NCI-H1092 treated with DMSO at 0.1 percent for 48 hours (cell line): ENCODE measurements around the gene ZNF574.

ENCODE experiments used
- DNase-seq: peaks from one replicate; lab custom pipeline; 2025; lab: John Stamatoyannopoulos, UW

The ZNF574 gene

DNA sequence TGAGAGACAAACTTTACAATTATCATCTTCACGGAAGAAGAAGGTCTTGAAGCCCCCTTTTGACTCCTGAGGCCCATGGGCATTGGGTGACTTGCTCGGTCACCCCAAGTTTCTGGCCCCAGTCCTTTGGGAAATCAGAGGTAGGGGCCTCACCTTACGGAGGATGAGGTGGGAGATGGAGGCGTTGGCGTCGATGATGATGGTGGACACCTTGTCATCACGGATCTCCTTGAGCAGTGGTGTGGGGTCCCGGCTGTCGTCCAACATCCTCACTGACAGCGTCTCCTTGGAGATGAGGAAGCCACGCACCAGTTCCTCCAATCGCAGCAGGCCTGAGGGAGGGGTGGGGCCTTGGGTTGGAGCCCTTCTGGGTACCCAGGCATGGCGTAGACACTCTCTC is 16.8 kb upstream of the ZNF574 start:
- no peak for DNase-seq

DNA sequence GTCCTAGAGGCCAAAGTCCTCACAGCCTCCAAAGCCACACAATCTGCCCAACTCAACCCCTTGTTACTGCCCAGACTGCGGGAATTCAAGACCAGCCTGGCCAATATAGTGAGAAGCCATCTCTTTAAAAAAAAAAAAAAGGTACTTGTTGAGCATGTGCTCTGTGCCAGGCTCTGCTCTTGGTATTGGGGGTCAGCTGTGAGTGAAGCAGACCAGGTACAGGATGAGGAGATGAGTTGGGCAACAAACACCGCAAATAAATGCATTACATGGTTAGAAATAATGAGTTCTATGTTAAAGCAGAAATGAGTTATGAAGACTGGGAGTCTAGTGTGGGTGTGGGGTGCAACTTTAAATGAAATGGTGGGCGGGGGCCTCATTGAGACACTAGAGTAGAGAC is 15.8 kb upstream of the ZNF574 start:
- DNase-seq, result no peak

DNA sequence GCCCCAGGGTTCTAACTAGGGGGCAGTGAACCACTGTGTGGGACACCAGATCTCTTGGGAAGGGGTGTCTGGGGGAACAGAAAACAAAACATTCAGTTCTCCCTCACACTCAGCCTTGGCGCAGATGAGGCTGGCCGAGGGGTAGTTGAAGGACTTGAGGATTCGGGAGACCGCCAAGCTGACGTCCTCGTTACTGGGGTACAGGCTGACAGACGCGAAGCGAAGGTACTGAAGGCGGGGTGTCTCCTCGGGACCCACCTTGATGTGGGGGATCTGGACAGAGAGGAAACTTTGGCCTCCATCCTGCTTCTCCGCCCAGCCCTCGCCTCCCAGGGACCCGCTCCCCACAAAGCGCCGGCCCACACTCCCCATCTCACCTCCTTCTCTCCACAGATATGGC is 13.6 kb upstream of the ZNF574 start:
- no peak for DNase-seq

DNA sequence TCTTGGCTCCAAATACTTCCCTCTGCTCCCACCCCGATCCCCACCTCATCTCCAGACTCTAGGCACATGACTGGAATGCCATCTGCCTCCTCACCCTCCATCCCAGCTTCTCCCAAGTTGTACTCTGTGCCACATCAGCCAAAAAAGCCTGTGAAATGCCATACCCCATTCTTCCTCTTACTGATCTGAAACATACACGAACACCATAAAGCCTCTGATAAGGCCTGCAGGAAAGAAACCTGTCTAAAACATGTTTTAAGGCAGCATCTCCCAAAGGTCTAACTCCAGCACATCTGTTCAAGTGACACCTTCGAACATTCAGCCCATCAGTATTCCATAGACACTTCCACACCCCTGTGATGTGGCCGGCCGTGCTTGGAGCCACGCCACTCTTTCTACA is 11.5 kb upstream of the ZNF574 start:
- DNase-seq, result no peak

DNA sequence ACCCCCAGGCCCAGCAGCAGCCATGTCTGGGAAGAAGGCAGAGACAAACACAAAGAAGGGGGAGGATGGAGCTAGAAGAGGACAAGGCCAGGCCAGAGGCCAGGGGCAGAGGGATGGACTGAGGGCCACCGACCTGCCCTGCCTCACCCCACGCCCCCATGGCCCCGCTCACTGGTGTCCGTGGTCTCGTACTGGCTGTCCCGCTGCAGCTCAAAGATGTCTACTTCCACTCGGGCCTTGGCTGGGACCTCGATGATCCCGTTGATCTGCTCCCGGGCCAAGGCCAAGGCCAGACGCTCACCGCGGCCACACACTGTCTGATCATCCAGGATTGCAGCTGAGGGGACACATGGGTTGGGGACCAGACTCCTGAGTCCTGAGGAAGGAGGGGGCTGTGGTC is 10.9 kb upstream of the ZNF574 start:
- no peak for DNase-seq

DNA sequence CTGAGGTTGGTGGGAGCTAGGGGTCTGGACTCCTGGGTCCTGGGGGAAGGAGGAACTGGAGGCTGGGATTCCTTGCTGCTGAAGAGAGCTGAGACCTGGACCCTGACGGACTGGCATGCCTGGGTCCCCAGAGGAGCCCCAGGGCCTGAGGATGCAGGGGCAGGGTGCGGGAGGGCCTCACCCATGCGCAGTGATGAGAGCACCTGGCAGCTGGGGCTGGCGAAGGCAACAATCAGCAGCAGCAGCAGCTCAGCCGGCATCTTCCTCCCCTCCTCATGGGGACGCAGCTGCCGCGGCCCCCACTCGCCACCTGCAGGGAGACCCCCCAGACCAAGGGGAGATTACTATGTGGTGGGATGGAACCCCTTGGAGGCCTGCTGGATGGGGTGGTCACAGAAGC is 10.5 kb upstream of the ZNF574 start:
- no peak for DNase-seq

DNA sequence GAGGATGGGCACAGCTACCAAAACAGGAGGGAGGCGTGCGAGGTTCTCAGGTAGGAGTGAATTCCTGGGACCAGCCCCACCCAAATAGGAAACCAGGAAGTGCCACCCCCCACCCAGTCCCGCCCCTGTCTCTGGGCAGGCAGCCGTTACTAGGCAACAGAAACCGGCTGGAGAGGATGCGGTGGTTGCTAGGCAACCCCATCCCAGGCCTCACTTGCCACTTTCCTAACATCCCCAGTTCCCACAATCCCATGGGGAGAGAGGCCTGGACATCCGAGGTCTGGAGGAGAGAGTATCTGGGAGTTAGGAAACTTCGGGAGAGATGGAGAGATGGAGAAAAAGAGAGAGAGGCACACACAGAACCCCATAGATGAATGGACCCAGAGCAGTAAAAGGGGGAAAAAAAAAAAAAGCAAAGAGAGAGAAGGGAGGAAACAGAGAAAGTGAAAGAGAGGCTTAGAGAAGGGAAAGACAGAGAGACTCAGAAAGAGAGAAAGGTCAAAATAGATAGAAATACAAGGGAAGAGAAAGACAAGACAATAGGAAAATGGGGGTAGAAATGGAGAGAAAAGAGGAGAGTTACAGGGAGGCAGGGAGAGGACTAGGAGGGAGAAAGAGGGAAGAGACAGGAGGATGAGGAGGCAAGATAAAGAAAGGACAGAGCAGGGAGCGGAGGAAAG is 9.8 kb upstream of the ZNF574 start:
- DNase-seq, result no peak

DNA sequence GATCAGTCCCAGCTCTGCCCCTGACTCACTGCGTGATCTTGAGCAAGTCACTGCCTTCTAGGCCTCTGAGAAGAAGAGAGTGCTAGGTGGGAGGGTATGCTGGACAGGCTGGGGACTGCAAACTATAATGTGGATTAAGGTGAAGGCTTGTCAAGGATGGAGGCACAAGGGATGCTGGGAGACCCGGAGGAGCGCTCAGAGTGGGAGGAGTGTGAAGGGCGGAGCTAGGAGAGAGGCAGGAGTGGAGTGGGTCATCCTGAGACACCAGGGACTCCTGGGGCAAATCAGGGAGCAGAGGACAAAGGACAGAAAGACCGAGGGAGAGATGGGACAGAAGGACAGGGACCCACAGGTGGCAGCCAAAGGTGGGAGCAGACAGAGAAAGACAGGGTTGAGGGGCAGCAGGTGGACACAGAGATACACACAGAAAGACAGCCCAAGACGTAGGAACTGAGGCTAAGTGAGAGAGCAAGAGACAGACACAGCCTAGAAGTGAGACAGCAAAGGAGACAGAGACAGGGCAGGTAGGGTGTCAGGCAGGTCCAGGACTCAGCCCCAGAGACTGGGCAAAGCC is 8.6 kb upstream of the ZNF574 start:
- DNase-seq, result no peak

DNA sequence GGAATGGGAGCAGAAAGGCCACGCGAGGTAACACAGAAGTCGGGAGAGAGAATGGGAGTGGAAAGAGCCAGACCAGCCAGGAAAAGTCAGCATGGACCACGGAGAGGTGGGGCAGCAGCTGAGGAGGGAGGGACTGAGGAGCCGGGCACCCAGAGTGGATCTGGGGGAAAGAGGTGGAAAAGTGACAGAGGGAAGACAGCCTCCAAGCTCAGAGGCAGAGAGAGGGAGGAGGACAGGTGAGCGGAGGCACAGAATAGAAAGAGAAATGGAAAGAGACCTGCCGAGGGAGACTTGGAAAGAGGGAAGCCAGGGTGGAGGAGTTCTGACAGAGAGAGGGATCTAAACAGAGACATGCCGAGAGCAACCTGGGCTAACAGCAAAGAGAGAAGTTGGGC is 7.6 kb upstream of the ZNF574 start:
- DNase-seq, result no peak

DNA sequence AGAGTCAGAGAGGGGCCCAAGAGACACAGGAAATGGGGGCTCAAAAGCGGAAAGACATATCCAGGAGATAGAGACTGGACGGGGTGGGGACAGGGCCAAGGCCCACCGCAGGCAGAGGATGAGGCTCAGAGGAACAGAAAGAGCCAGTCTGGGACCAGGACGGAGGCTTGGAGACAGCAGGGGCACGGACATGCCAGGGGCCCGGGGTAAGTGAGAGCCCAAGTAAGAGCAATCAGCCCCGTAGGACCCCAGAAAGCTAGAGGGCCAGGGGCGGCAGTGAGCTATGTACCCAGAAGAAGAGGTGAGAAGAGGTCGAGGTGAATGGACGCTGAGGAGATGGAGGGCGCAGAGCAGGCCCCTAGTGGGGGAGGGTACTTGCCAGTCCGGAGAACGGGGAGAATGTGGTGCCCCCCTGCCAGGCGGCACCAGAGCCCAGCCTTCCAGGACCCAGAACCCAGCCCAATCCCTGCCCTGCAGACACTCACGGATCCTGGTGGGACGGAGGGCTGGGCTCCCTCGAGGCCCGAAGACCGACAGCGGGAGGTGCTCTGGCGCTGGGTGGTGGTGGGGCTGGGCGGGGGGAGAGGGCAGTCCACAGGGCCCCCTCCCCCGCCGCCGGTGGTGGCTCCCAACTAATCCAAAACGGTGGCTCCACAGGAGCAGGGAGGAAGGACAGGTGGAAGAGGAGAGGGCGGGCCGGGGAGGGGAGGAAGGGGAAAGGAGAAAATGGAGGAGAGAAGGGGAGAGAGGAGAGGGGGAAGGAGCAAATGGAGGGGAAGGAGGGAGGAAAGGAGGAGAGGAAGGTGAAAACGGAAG is 7.0 kb upstream of the ZNF574 start:
- no peak for DNase-seq

DNA sequence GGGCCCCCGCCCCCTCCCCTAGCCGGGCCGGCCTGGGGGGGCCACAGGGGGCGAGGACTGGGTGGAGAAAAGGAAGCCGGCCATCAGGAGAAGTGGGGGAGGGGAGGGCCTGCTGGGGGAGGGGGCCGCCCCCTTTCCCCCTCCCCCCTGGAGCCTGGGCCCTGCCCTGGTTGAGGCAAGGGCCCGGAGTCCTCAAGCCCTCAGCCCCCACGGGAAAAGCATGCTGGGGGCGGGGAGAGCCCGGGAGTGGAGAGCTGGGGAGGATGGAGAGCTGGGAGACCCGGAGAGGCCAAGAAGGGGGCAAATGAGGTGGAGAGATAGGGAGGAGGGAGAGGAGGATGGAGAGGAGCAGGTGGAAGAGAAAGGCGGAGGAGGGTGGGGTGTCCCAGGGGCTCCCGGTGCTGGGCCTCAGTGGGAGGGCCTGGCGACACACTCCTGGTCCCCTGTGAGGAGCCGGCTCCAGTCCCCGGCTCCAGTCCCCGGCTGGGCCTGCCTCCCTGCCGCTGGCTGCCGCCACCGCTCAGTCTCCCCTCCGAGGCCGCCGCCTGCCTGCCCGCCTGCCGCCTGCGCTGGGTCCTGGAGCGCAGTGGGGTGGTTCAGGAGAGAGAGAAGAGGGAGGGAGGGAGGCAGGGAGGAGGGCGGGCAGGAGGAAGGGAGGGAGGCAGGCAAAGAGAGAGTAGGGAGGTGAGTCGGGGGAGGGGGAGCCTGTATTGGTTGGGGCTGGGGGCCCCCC is 6.2 kb upstream of the ZNF574 start, which contains the start of gene GRIK5:
Gene GRIK5, minus strand, starts transcription at position 588 of the 733 bp plus-strand sequence. CDS start 4,436 bp downstream, outside the sequence.
- DNase-seq, result peak; percentile 28

DNA sequence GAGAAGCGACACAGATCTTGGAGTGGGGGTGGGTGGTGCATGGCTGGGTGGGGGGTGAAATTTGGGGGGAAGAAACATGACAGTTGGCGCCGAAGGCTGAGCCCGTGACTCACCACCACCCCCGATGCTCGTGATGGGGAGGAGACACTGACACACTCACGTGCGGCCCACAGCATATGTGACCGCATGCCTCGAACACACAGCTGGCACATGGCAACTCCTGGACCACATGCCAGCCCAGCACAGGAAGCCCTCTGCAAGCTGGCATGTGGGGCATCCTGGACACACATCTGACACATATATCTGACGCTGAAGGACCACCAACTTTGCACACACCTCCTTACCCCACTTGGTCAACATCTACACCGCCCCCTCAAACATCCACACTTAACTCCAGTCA is 4.7 kb upstream of the ZNF574 start:
- DNase-seq, result no peak

DNA sequence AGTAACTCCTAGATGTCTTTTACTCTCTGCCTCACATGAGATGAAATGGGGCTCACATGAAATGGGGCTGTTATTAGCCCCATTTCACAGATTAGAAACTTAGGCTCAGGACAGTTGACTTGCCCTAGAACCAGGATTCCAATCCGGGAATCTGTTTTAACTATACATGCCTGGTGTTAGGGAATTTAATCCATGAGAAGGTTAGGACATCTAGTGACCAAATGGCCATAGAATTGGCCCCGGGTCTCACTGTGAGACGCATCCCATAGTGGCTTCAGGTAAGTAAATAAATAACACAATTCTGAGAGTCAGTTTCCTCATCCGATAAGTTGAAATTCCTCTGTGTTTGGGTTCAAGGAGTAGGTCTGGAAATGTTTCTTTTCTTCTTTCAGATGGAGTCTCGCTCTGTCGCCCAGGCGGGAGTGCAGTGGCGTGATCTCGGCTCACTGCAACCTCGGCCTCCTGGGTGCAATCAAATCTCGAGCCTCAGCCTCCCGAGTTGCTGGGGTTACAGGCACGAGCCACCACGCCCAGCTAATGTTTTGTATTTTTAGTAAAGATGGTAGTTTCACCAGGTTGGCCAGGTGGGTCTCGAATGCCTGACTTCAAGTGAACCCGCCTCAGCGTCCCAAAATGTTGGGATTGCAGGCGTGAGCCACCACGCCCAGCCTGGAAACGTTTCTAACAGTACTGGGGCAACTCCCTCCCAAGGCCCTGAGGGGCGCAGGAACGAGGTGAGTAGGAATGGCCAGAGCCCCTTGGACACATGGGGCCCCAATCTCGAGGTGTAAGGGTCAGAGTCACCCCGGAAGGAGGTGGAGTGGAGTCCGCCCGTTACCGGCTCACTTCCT is 1.2 kb upstream of the ZNF574 start:
- DNase-seq, result no peak

DNA sequence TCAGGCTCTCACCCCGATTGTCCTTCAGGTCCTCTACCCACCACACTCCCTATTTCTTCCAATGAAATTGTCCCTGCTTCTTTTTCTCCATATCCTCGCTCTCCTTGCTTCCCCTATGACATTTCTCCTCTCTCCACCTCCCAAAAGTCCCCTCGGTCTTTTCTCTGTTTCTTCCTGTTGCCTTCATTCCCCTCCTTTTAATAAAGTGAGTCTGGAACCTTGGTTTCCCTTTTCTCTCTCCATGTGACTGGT is 676 bp upstream of the ZNF574 start:
- peak; percentile 25 for DNase-seq

DNA sequence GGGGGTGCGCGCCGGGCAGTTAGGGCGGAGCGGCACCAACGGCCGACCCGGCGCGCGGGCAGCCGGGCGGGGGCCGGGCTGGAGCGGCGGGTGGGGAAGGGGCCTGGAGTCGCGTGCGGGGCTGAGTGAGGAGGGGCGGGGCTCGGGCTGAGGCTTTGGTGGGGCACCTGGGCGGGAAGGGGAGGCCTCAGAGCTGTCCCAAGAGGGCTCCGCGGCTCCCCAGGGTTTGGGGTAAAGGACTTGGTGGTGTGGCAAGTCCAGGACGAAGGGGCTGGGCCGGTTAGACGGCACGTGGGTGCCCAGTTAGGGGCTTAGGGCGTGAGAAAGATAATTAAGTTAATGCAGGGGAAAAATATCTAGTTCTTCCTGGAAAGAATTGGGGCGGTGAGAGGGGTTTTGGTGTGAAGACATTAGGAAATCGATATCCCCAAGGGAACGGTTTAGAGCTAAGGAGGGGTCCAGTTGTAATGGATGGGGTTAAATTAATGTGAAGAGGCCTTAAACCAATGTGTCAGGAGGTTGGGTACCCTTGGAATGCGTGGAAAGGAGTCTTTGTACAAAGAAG is 496 bp downstream of the ZNF574 start:
- no peak for DNase-seq

DNA sequence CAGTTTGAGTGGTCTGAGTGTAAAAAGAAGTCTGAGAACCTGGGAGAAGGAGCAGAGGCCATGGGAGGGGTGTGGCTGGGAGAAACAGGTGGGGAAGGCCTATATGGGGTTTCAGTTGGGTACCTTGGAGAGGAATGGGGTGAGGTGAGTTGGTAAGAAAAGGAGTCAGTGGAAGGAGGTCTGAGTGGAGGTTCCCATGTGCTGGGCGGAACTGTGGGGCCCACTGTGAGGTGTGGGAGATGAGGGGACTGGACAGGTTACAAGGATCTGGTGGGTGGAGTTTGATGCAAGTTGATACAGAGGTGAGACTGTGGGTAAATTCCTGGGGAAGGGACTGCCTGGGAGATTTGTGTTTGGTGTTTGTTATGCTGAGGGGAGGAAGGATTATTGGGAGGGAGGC is 2.1 kb downstream of the ZNF574 start:
- DNase-seq, result no peak

DNA sequence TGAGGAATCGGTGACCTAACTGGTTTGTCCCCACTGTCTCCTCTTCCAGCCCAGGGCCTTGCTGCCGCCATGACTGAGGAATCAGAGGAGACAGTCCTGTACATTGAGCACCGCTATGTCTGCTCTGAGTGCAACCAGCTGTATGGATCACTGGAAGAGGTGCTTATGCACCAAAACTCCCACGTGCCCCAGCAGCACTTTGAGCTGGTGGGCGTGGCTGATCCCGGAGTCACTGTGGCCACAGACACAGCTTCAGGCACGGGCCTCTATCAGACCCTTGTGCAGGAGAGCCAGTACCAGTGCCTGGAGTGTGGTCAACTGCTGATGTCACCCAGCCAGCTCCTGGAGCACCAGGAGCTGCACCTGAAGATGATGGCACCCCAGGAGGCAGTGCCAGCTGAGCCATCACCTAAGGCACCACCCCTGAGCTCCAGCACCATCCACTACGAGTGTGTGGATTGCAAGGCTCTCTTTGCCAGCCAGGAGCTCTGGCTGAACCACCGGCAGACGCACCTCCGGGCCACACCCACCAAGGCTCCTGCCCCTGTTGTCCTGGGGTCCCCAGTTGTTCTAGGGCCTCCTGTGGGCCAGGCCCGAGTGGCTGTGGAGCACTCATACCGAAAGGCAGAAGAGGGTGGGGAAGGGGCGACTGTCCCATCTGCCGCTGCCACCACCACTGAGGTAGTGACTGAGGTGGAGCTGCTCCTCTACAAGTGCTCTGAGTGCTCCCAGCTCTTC is 2.7 kb downstream of the ZNF574 start:
- DNase-seq, result no peak

DNA sequence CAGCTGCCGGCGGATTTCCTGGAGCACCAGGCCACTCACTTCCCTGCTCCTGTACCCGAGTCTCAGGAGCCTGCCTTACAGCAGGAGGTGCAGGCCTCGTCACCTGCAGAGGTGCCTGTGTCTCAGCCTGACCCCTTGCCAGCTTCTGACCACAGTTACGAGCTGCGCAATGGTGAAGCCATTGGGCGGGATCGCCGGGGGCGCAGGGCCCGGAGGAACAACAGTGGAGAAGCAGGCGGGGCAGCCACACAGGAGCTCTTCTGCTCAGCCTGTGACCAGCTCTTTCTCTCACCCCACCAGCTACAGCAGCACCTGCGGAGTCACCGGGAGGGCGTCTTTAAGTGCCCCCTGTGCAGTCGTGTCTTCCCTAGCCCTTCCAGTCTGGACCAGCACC is 3.3 kb downstream of the ZNF574 start:
- DNase-seq, result no peak

DNA sequence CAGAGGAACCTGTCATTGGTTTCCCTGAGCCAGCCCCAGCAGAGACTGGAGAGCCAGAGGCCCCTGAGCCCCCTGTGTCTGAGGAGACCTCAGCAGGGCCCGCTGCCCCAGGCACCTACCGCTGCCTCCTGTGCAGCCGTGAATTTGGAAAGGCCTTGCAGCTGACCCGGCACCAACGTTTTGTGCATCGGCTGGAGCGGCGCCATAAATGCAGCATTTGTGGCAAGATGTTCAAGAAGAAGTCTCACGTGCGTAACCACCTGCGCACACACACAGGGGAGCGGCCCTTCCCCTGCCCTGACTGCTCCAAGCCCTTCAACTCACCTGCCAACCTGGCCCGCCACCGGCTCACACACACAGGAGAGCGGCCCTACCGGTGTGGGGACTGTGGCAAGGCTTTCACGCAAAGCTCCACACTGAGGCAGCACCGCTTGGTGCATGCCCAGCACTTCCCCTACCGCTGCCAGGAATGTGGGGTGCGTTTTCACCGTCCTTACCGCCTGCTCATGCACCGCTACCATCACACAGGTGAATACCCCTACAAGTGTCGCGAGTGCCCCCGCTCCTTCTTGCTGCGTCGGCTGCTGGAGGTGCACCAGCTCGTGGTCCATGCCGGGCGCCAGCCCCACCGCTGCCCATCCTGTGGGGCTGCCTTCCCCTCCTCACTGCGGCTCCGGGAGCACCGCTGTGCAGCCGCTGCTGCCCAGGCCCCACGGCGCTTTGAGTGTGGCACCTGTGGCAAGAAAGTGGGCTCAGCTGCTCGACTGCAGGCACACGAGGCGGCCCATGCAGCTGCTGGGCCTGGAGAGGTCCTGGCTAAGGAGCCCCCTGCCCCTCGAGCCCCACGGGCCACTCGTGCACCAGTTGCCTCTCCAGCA is 4.2 kb downstream of the ZNF574 start:
- no peak for DNase-seq
